SK-N-SH (cell line): ENCODE measurements around the gene PIKFYVE. TPM values are rescaled to one million over a fixed set of nuclear protein-coding genes. Genes with fewer than 3 reads are reported as not detected.
"Not testable (repeated sequence)": the region's sequence is repeated elsewhere in the genome, so short reads cannot be mapped to it uniquely, and the experiment has no call there.

Source experiments
- CTCF ChIA-PET: fragments of 300-600, 350-600 bp; formaldehyde crosslinking; extraction: SDS; loops from one replicate; lab custom pipeline; 2021; lab: Yijun Ruan, JAX
- POLR2A ChIA-PET: fragments of 350-600 bp; sonication (Branson Sonifier 250); formaldehyde crosslinking; extraction: SDS; loops from one replicate; lab custom pipeline; 2020; ENCODE audit warnings: antibody characterized with exemption, inconsistent platforms; lab: Yijun Ruan, JAX
- DNase-seq: peaks from one replicate; pipeline ENCODE4 v3.0.0; 2012
- H2AFZ ChIP-seq: fragments of 200-600 bp; sonication (generic); 2 replicates; pipeline ENCODE4 v1.8.1; 2016; ENCODE audit warnings: antibody characterized with exemption, mild to moderate bottlenecking, low read depth
- H3F3A ChIP-seq: fragments of 200-600 bp; sonication (generic); replicated peaks from 2 replicates; pipeline ENCODE3; 2016; ENCODE audit warnings: antibody characterized with exemption, mild to moderate bottlenecking; ENCODE audit not compliant: insufficient read depth
- H3K27ac ChIP-seq, 2 experiments: fragments of 200-500 bp in 1 of 2; fragments of 200-600 bp in 1 of 2; sonication (Bioruptor generic) in 1 of 2; sonication (generic), shearing (Covaris generic) in 1 of 2; 2 replicates each; pipeline versions ENCODE4 v1.5.1 to v1.6.1; 2014 to 2016; ENCODE audit warnings: low read depth in 2 of 2, inconsistent platforms in 1 of 2, low read length in 1 of 2, mild to moderate bottlenecking in 1 of 2, mixed read lengths in 1 of 2
- H3K27me3 ChIP-seq: fragments of 200-600 bp; sonication (generic), shearing (Covaris generic); 2 replicates; pipeline ENCODE4 v1.6.1; 2016; ENCODE audit warnings: mixed run types; ENCODE audit not compliant: insufficient read depth
- H3K36me3 ChIP-seq, 2 experiments: fragments of 200-500 bp in 1 of 2; fragments of 200-600 bp in 1 of 2; sonication (Bioruptor generic) in 1 of 2; sonication (generic) in 1 of 2; replicated peaks in 1 of 2; 2 replicates each; pipeline versions ENCODE3 to v1.5.1; 2014 to 2016; ENCODE audit warnings: low read length in 1 of 2, mild to moderate bottlenecking in 1 of 2; ENCODE audit not compliant: insufficient read depth in 2 of 2, control insufficient read depth in 1 of 2
- H3K4me1 ChIP-seq, 2 experiments: fragments of 200-500 bp in 1 of 2; fragments of 200-600 bp in 1 of 2; sonication (Bioruptor generic) in 1 of 2; sonication (generic), shearing (Covaris generic) in 1 of 2; 2 replicates each; pipeline versions ENCODE4 v1.5.1 to v1.6.1; 2014 to 2016; ENCODE audit warnings: low read depth in 1 of 2, low read length in 1 of 2, mixed run types in 1 of 2; ENCODE audit not compliant: insufficient read depth in 2 of 2, control insufficient read depth in 1 of 2
- H3K4me2 ChIP-seq: fragments of 200-600 bp; sonication (generic), shearing (Covaris generic); 2 replicates; pipeline ENCODE4 v1.6.1; 2017; ENCODE audit warnings: mixed run types
- H3K4me3 ChIP-seq, 2 experiments: fragments of 200-500 bp in 1 of 2; fragments of 200-600 bp in 1 of 2; sonication (Bioruptor generic) in 1 of 2; sonication (generic), shearing (Covaris generic) in 1 of 2; 2 replicates each; pipeline versions ENCODE4 v1.5.1 to v1.8.1; 2014 to 2016; ENCODE audit warnings: low read depth in 2 of 2, inconsistent platforms in 1 of 2, low read length in 1 of 2, mild to moderate bottlenecking in 1 of 2, mixed read lengths in 1 of 2, moderate library complexity in 1 of 2
- H3K79me2 ChIP-seq: fragments of 200-600 bp; sonication (generic); 2 replicates; pipeline ENCODE4 v1.8.1; 2017; ENCODE audit warnings: mild to moderate bottlenecking; ENCODE audit not compliant: insufficient read depth
- H3K9ac ChIP-seq: fragments of 200-600 bp; sonication (generic); 2 replicates; pipeline ENCODE4 v1.6.1; 2017; ENCODE audit warnings: mixed run types
- H3K9me2 ChIP-seq: fragments of 200-600 bp; sonication (generic); 2 replicates; pipeline ENCODE4 v1.6.1; 2017; ENCODE audit warnings: mixed run types
- H3K9me3 ChIP-seq: fragments of 200-600 bp; sonication (generic); 2 replicates; pipeline ENCODE4 v1.6.1; 2017; ENCODE audit warnings: mixed run types, mild to moderate bottlenecking, moderate library complexity
- H4K20me1 ChIP-seq: fragments of 200-600 bp; sonication (generic); 2 replicates; pipeline ENCODE4 v1.6.1; 2017; ENCODE audit warnings: mild to moderate bottlenecking, mixed run types; ENCODE audit not compliant: insufficient read depth
- CTCF ChIP-seq: fragments of 200-600 bp; sonication (generic); IDR thresholded peaks from 2 replicates; pipeline ENCODE4 v1.6.1; 2017; ENCODE audit warnings: antibody characterized with exemption, mild to moderate bottlenecking, moderate library complexity
- EP300 ChIP-seq, 2 experiments: IDR thresholded peaks; 2 replicates each; pipeline versions ENCODE4 v1.4.0 to v1.6.1; 2012; ENCODE audit warnings: borderline replicate concordance in 1 of 2, low read depth in 1 of 2, low read length in 1 of 2
- JUND ChIP-seq: IDR thresholded peaks from 2 replicates; pipeline ENCODE4 v1.4.0; 2012
- RAD21 ChIP-seq: IDR thresholded peaks from 2 replicates; pipeline ENCODE4 v1.6.1; 2012; ENCODE audit warnings: mild to moderate bottlenecking, low read length
- REST ChIP-seq: IDR thresholded peaks from 2 replicates; pipeline ENCODE4 v1.6.1; 2012; ENCODE audit warnings: mild to moderate bottlenecking, low read depth, low read length, moderate library complexity
- WGBS: methylation state at CpG from one replicate; pipeline ENCODE4 v1.1.6; 2017; ENCODE audit warnings: low lambda C conversion rate; 5-methylcytosine and 5-hydroxymethylcytosine counted together
- polyA plus RNA-seq, 3 experiments: library from polyadenylated mRNA; depleted of rRNA; stranded (reverse); fragments of >200 nt; gene quantifications; 2 replicates each; pipeline ENCODE4 v1.2.3, GENCODE V29; 2012

PIKFYVE gene
- polyA plus RNA-seq, 1 of the 3 experiments (the other 2 are of a cell fraction): 7.0 TPM

GRCh38 chr2:208256192-208256782 lies 9.8 kb upstream of the PIKFYVE start:
- ChIA-PET CTCF (interaction anchor here (0.6 to 6.5 kb wide), 7 partner anchors 9 to 344 kb away, joined by 3 to 87 read pairs (median 7); partner anchors contain the start of genes CRYGC and PIKFYVE), POLR2A (interaction anchor here (3.6 kb wide), 1 partner anchor 9 kb away, joined by 28 read pairs; the partner anchor contains the start of gene PIKFYVE)
- peaks cover 10% of the 10 kb centered on the region; the same call in 1 of the 2 replicates for H3K79me2 ChIP-seq
- no peak overlapping the region for H3K9ac ChIP-seq
- H3K9me2 ChIP-seq: no peaks in the 10 kb centered on the region
- H3K4me3 ChIP-seq: no peak overlapping the region
- H3K4me1 ChIP-seq: peaks cover 0 to 8% of the 10 kb centered on the region in 2 experiments; a peak in 3 of 4 replicates
- no peak overlapping the region for H3K27ac ChIP-seq
- H3K4me2 ChIP-seq: no peak overlapping the region
- TF ChIP-seq CTCF (peak; percentile 35), JUND (no peak)
- H3F3A ChIP-seq: peaks cover 7% of the 10 kb centered on the region
- no peaks in the 10 kb centered on the region for H3K9me3 ChIP-seq
- WGBS: 81% methylated on average over 10 of the region's 10 CpGs
- no peak for DNase-seq
- H2AFZ ChIP-seq: peak overlapping the region; percentile 90; the same call in 1 of the 2 replicates
- H3K36me3 ChIP-seq: peaks cover 15 to 17% of the 10 kb centered on the region in 2 experiments
- no peaks in the 10 kb centered on the region for H4K20me1 ChIP-seq
- H3K27me3 ChIP-seq: no peaks in the 10 kb centered on the region

GRCh38 chr2:208256849-208257813 lies 8.9 kb upstream of the PIKFYVE start:
- not testable (repeated sequence) for H3K9me3 ChIP-seq, H3K4me2 ChIP-seq, H3K27ac ChIP-seq, H3K79me2 ChIP-seq, H3K9me2 ChIP-seq, H3K4me1 ChIP-seq, H3F3A ChIP-seq, H2AFZ ChIP-seq, H3K9ac ChIP-seq, H3K27me3 ChIP-seq, H3K4me3 ChIP-seq, DNase-seq, H4K20me1 ChIP-seq
- WGBS: 78% methylated on average over 12 of the region's 12 CpGs
- ChIA-PET POLR2A (interaction anchor here (3.6 kb wide), 1 partner anchor 8 kb away, joined by 28 read pairs; the partner anchor contains the start of gene PIKFYVE), CTCF (interaction anchor here (1.3 to 6.5 kb wide), 5 partner anchors 8 to 155 kb away, joined by 7 to 87 read pairs (median 22); partner anchors contain the start of gene PIKFYVE)
- peaks cover 10% of the 10 kb centered on the region in 2 experiments for H3K36me3 ChIP-seq

GRCh38 chr2:208265371-208265800 lies 669 bp upstream of the PIKFYVE start:
- Histone ChIP-seq H2AFZ (peak overlapping the region; percentile 96), H3K4me2 (peak overlapping the region; percentile 73), H3F3A (peaks cover 21% of the 10 kb centered on the region), H3K9me2 (no peaks in the 10 kb centered on the region), H3K9ac (peak overlapping the region; percentile 43; the same call in 1 of the 2 replicates), H3K36me3 (peaks cover 0 to 6% of the 10 kb centered on the region in 2 experiments), H3K79me2 (peaks cover 43% of the 10 kb centered on the region), H3K27me3 (no peaks in the 10 kb centered on the region), H3K4me1 (peaks cover 5 to 12% of the 10 kb centered on the region in 2 experiments; a peak in 2 of 4 replicates), H3K27ac (peak overlapping the region; percentile 90 to 96), H3K9me3 (0 out of 2 replicates have a peak, but pooled peaks cover 3% of the 10 kb centered on the region), H4K20me1 (peaks cover 15% of the 10 kb centered on the region; the same call in 1 of the 2 replicates), H3K4me3 (peak overlapping the region; percentile 84 to 85)
- ChIA-PET CTCF (interaction anchor here (0.8 to 2.9 kb wide), 6 partner anchors 10 to 640 kb away, joined by 3 to 22 read pairs (median 4); partner anchors contain the start of genes IDH1 and METTL21A), POLR2A (interaction anchor here (1.2 to 2.5 kb wide), 4 partner anchors 10 to 1066 kb away, joined by 3 to 28 read pairs (median 4); partner anchors contain the start of gene IDH1)
- 13% methylated on average over 9 of the region's 9 CpGs for WGBS
- DNase-seq: peak; percentile 35
- TF ChIP-seq CTCF (no peak), REST (no peak; the same call in 1 of the 2 replicates), RAD21 (no peak), EP300 (IDR thresholded peaks at IDR 0.05; ENCODE audit: borderline replicate concordance in 1 of 2, low read depth in 1 of 2, low read length in 1 of 2) (no peak)
